Right atrium auricular region (tissue), 2 donors: Measurements from ENCODE around the gene HSPH1. TPM values are rescaled to one million over a fixed set of nuclear protein-coding genes. Genes with fewer than 3 reads are reported as not detected.

Experiments used
- DNase-seq: peaks from one replicate; pipeline ENCODE4 v3.0.0-alpha.2; 2019; ENCODE audit warnings: low spot score
- H3K27ac ChIP-seq, 2 donors: fragments of 200-600 bp; sonication (generic); 1 replicate in 1 of 2; 2 replicates in 1 of 2; pipeline ENCODE4 v1.5.1; 2016 to 2019
- H3K27me3 ChIP-seq, 2 donors: fragments of 200-600 bp; sonication (generic); one replicate each; pipeline versions ENCODE4 v1.5.1 to v1.6.0; 2017 to 2019
- H3K36me3 ChIP-seq: fragments of 200-600 bp; sonication (generic); one replicate; pipeline ENCODE4 v1.5.1; 2016
- H3K4me1 ChIP-seq, 2 donors: fragments of 200-600 bp; sonication (generic); one replicate each; pipeline versions ENCODE4 v1.5.1 to v1.6.0; 2017 to 2019
- H3K4me3 ChIP-seq, 2 donors: fragments of 200-600 bp; sonication (generic); 1 replicate in 1 of 2; 2 replicates in 1 of 2; pipeline ENCODE4 v1.5.1; 2017 to 2019; ENCODE audit warnings: mild to moderate bottlenecking in 1 of 2, moderate library complexity in 1 of 2
- H3K9me3 ChIP-seq, 2 donors: fragments of 200-600 bp; sonication (generic); one replicate each; pipeline ENCODE4 v1.5.1; 2019
- CTCF ChIP-seq, 2 donors: fragments of 200-600 bp; sonication (generic); IDR thresholded peaks; one replicate each; pipeline ENCODE4 v1.5.1; 2019; ENCODE audit warnings: antibody characterized with exemption in 2 of 2
- total RNA-seq, 2 donors: library from RNA; depleted of rRNA; stranded (reverse); fragments of >200 nt; gene quantifications; one replicate each; pipeline ENCODE4 v1.1.0, GENCODE V29; 2016

HSPH1 gene
- total RNA-seq, 2 donors from 2014 or later: 30.7 to 31.7 TPM

GRCh38 chr13:31134039-31134711, 27.5 kb downstream of the HSPH1 start:
- Histone ChIP-seq H3K36me3 (peaks cover 29% of the 10 kb centered on the region), H3K4me1 (no peaks in the 10 kb centered on the region), H3K27ac (no peak overlapping the region), H3K9me3 (no peaks in the 10 kb centered on the region), H3K27me3 (no peaks in the 10 kb centered on the region), H3K4me3 (no peak overlapping the region)
- TF ChIP-seq CTCF (IDR thresholded peaks at IDR 0.05): no peak
- no peak for DNase-seq

GRCh38 chr13:31133621-31134020, 28.1 kb downstream of the HSPH1 start:
- no peaks in the 10 kb centered on the region for H3K27me3 ChIP-seq

DNA sequence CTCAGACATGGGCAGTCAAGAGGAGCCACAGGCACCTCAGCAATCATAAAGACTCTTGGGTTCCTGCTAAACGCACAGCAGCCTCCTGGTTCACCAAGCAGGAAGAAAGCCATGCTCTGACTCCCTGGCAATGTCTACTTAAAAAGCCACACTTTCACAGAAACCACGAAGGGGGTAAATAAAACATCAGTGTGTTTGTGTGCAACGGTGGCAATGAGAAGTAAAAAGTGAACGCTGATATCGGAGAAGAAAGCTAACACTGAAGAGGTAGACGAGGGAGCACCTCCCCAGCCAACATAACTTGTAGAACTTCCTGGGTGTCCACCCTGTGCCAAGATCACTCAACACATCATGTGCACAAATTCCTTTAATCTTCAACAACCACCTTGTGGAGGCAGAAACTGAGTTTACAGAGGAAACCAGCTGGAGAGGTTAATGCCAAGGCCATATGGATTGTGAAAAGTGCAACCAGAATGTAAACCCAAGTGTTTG, 30.2 kb downstream of the HSPH1 start:
- H3K27ac ChIP-seq: no peak overlapping the region
- H3K4me3 ChIP-seq: no peak overlapping the region
- H3K4me1 ChIP-seq: no peaks in the 10 kb centered on the region
- no peak for DNase-seq
- H3K9me3 ChIP-seq: no peaks in the 10 kb centered on the region
- no peak for TF ChIP-seq CTCF (IDR thresholded peaks at IDR 0.05)
- no peaks in the 10 kb centered on the region for H3K27me3 ChIP-seq
- H3K36me3 ChIP-seq: peaks cover 2% of the 10 kb centered on the region

More at GRCh38 chr13:31133621-31134020, 28.1 kb downstream of the HSPH1 start:
- Histone ChIP-seq H3K27ac (no peak overlapping the region), H3K36me3 (peaks cover 24% of the 10 kb centered on the region), H3K9me3 (no peaks in the 10 kb centered on the region), H3K4me1 (no peaks in the 10 kb centered on the region), H3K4me3 (no peak overlapping the region)
- TF ChIP-seq CTCF (IDR thresholded peaks at IDR 0.05): no peak
- no peak for DNase-seq

DNA sequence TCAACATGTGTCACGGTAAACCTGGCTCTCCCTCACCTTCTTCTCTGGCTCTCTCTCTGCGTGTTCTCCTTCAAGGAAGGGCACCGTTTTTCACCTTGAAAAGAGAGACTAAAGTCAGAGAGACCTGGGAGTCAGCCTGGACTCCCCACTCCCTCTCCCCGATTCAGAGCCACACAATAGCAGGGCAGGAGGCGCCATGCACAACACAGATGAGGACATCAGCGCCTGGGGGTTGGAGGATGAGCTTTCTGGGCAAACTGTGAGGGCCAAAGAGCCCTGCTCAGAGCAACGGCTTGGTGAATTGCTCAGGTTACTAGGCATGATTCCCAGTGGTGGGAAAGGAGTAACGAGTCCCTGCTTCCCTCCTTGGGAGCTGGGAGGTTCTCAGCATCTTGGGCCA, 32.3 kb downstream of the HSPH1 start:
- TF ChIP-seq CTCF (IDR thresholded peaks at IDR 0.05): no peak
- no peaks in the 10 kb centered on the region for H3K27me3 ChIP-seq
- no peak overlapping the region for H3K27ac ChIP-seq
- no peak overlapping the region for H3K4me3 ChIP-seq
- no peaks in the 10 kb centered on the region for H3K9me3 ChIP-seq
- DNase-seq: no peak
- no peaks in the 10 kb centered on the region for H3K4me1 ChIP-seq
- H3K36me3 ChIP-seq: no peaks in the 10 kb centered on the region

DNA sequence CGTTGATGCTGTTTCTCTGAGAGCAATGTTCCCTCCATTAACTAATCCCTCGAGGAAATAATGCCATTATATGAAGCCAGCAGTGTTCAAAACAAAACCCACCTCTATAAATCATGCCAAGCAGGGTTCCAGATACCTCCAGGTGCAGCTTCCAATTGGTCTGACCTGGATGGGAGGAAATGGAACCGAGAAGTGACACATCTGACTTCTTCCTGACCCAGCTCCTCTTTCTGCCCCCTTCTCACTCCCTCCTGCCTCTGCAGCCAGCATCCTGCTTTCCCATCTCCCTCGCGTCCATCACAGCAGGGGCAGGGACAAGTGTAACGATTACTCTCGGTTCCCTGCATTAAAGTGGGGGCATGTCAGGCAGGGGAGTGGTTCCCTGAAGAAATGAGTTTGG, 37.5 kb downstream of the HSPH1 start:
- H3K9me3 ChIP-seq: no peaks in the 10 kb centered on the region
- no peak overlapping the region for H3K27ac ChIP-seq
- DNase-seq: no peak
- no peaks in the 10 kb centered on the region for H3K4me1 ChIP-seq
- no peak for TF ChIP-seq CTCF (IDR thresholded peaks at IDR 0.05)
- no peak overlapping the region for H3K4me3 ChIP-seq
- no peaks in the 10 kb centered on the region for H3K27me3 ChIP-seq
- no peaks in the 10 kb centered on the region for H3K36me3 ChIP-seq
